Raji (cell line): ENCODE results near the gene LRRC28.

Source experiments
- POLR2A ChIP-seq: IDR thresholded peaks from 2 replicates; pipeline ENCODE4 v1.6.1; 2011; ENCODE audit warnings: low read depth, low read length, control low read depth; ENCODE audit not compliant: insufficient read depth

Gene LRRC28

GRCh38 chr15:99239545-99240198 is 11.6 kb upstream of the LRRC28 start:
- TF ChIP-seq POLR2A, result no peak

GRCh38 chr15:99241752-99242151 is 9.5 kb upstream of the LRRC28 start:
- no peak for TF ChIP-seq POLR2A

DNA sequence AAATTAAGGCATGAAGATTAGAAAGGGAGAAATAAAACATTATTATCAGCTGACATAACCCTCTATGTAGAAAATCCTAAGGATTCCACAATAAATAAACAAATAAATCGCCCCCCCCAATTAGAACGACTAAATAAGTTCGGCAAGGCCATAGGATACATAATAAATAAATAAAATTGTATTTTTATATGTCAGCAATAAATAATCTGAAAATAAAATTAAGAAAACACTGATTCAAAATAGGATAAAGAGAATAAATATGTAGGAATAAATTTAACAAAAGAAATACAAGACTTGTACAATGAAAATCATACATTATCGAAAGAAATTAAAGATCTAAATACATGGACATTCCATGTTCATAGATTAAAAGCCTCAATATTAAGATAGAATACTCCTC is 7.0 kb upstream of the LRRC28 start:
- no peak for TF ChIP-seq POLR2A

DNA sequence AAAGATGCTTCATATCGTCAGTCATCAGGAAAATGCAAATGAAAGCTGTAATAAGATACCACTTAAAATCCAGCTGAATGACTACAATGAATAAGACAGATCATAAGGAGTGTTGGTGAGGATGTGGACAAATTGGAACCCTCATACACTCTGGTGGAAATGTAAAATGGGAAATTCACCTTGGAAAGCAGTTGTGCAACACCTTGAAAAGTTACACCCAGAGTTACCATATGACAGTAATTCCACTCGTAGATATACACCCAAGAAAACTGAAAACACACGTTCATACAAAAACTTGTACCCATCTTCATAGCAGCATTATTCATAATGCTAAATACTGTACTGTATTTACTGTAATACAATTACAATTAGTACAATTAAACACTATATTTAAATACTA is 4.2 kb upstream of the LRRC28 start:
- no peak for TF ChIP-seq POLR2A

- no peak for TF ChIP-seq POLR2A
Observed at GRCh38 chr15:99248000-99248715, 3.1 kb upstream of the LRRC28 start.

GRCh38 chr15:99249270-99249841 is 1.9 kb upstream of the LRRC28 start, which contains the start of gene TTC23:
Gene TTC23 (minus strand): TSS chr15:99249581. CDS start chr15:99228712, 20,869 bp downstream.
- TF ChIP-seq POLR2A, result no peak

GRCh38 chr15:99250001-99250400 is 1.3 kb upstream of the LRRC28 start:
- TF ChIP-seq POLR2A, result no peak

DNA sequence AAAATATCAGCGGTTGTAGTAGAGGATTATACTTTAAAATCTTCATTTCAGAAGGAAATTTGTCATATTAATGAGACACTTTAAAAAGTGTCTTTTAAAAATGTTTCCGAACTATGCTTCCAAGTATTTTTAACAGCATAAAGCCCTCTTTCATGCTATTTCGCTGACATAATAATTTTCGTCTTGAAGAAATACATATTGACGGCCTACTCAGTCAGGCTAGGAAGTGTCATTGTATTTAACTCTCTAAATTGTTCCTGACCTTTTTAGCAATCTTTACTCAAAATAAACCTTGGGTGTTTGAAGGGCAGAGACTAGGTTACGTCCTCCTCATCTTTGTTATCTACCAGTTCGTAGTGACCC is 806 bp upstream of the LRRC28 start:
- TF ChIP-seq POLR2A, result no peak

DNA sequence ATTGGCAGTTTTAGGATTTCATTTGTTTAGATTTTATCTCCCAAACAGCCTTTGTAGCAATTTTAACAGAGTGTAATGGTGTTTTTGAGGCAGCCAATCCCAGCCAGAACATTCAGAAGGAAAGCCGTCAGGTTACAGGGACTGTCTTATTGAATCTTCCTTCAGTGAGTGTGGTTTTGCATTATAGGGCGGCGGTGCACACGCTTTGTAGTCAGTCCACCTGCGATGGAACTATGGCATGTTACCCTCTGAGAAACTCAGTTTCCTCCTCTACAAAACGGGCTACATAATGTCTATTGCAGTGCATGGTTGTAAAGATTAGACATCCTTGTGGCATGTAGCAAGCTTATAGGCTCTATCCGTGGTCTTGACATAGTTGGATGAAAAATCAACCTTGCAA is 1.0 kb downstream of the LRRC28 start:
- TF ChIP-seq POLR2A, result no peak

- TF ChIP-seq POLR2A, result no peak
Observed at GRCh38 chr15:99253381-99254090, 2.3 kb downstream of the LRRC28 start.

- TF ChIP-seq POLR2A, result no peak
Observed at GRCh38 chr15:99257107-99257750, 5.9 kb downstream of the LRRC28 start.

DNA sequence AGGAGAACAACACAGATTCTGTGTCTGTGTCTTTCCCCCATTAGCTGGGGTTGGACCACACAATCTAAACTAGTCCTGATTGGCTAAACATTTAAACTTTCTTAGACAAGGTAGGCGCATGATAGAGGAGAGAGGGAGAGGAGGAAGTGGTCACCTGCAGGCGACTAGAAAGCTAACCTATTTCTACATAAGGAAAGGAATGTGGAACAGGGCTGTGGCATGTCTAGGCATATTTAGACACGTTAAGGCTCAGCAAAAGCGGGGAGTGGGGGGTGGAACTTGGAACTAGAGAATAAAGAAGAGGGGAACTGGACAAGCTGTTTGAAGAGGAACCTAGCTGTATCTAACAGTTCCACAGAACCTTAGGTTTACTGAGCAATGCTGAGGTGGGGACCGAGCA is 12.8 kb downstream of the LRRC28 start:
- TF ChIP-seq POLR2A, result no peak

- TF ChIP-seq POLR2A, result no peak
Observed at GRCh38 chr15:99265541-99266070, 14.3 kb downstream of the LRRC28 start.

DNA sequence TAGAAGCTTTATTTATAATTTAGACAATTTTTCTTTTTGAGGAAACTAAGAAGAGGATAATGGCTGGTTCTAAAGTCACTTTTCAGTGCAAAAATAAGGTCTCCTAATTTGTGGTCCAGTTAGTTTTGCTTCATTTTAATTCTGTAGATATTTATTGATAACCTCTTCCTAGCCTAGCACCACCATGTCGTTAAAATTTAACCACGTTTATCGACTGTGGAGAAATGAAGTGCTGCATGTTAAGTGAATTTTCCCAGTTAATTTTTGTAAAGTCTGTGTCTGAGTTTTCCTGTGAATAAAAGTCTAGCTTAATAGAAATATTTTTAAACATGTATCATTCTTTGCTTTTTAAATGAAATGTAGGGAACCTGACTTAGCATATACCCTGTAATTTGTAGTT is 16.7 kb downstream of the LRRC28 start:
- no peak for TF ChIP-seq POLR2A

- TF ChIP-seq POLR2A, result no peak
Observed at GRCh38 chr15:99268431-99268830, 17.1 kb downstream of the LRRC28 start.
